Erythroblast (primary cell): Measurements from ENCODE around the gene RCE1.
"Not testable (repeated sequence)": the region's sequence is repeated elsewhere in the genome, so short reads cannot be mapped to it uniquely, and the experiment has no call there.

ENCODE experiments used
- GATA1 ChIP-seq: IDR thresholded peaks from 2 replicates; pipeline ENCODE4 v1.6.1; 2011; ENCODE audit warnings: low read depth, mild to moderate bottlenecking, control low read depth, low read length, moderate library complexity
- POLR2A ChIP-seq: IDR thresholded peaks from 2 replicates; pipeline ENCODE4 v1.6.1; 2011; ENCODE audit warnings: mild to moderate bottlenecking, low read length

DNA sequence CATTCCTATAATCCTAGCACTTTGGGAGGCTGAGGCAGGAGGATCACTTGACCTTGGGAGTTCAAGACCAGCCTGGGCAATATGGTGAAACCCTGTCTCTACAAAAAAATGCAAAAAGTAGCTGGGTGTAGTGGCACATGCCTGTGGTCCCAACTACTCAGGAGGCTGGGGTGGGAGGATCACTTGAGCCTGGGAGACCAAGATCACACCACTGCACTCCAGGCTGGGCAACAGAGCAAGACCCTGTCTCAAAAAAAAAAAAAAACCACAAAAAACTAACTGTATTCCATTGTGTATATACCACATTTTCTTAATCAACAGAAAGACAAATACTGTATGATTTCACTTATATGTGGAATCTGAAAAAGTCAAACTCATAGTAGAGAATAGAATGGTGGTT, 43.4 kb upstream of the RCE1 start:
- TF ChIP-seq POLR2A, GATA1: not testable (repeated sequence)
